Endometrial microvascular endothelial cells (primary cell): ENCODE results near the gene USP17L15. TPM values are rescaled to one million over a fixed set of nuclear protein-coding genes. Genes with fewer than 3 reads are reported as not detected.
"Not testable (repeated sequence)": the region's sequence is repeated elsewhere in the genome, so short reads cannot be mapped to it uniquely, and the experiment has no call there.

ENCODE experiments used
- in situ Hi-C: cut with HindIII; loops from 2 replicates; pipeline ENCODE4 v1.10.0; 2017; ENCODE audit warnings: low sequenced_read_pairs, low pct_unique_long_range_greater_than_20kb; ENCODE audit errors: inconsistent ontology term
- total RNA-seq: library from RNA; depleted of rRNA; stranded (reverse); fragments of >200 nt; gene quantifications from one replicate; pipeline ENCODE4 v1.2.3, GENCODE V29; 2015; ENCODE audit errors: inconsistent ontology term

The USP17L15 gene
- not detected for total RNA-seq

GRCh38 chr4:9234085-9234484 lies at the start of gene USP17L15:
Gene USP17L15 (plus strand): TSS chr4:9234385. CDS start chr4:9234385, 0 bp downstream.
- in situ Hi-C loops, result not testable (repeated sequence)

GRCh38 chr4:9210357-9210756 lies 23.8 kb upstream of the USP17L15 start, which contains the start of gene USP17L10:
Gene USP17L10 (plus strand): TSS chr4:9210657. CDS start chr4:9210657, 0 bp downstream.
- in situ Hi-C loops, result not testable (repeated sequence)

DNA sequence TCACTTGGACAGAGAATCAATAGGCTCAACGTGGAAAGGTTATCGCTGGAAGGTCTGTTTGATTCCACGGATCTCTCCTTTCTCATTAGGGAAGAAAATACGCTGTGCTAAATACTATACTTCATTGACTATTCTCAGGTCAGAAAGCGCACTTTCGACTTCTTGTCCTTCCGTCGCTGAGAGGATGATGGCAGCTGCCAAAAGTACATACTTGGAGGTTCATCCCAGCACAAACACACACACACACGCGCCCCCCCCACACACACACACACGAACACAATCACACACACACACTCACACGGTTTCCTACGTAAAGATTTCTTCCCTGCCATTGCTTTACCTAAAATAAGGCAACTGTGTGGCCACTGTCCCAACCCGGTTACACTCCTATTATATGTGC lies 19.5 kb upstream of the USP17L15 start:
- in situ Hi-C loops, result not testable (repeated sequence)

DNA sequence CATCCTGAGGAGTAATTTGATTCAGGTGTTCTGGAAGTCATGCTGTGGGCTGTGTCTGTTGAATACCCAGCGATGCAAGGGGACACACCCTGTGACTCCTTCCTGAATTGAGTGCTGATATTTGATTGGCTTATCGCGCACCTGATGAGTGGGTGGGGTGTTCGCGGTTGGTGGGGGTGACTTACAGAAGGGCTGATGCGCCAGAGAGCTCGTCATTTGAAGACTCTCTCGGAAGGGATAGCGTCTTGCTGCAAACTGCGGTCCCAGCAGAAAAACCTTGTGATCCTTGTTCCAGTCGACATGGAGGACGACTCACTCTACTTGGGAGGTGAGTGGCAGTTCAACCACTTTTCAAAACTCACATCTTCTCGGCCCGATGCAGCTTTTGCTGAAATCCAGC lies 19.1 kb upstream of the USP17L15 start, which contains the start of gene USP17L11:
TSS of gene USP17L11 (plus strand) at position 301 of the 400 bp plus-strand sequence. CDS start at position 301, 0 bp downstream.
- in situ Hi-C loops, result not testable (repeated sequence)

- in situ Hi-C loops, result not testable (repeated sequence)
Observed at GRCh38 chr4:9219852-9220251, 14.3 kb upstream of the USP17L15 start, which contains the start of gene USP17L12. Gene USP17L12 (plus strand): TSS chr4:9220152. CDS start chr4:9220152, 0 bp downstream.

GRCh38 chr4:9224596-9224995 lies 9.6 kb upstream of the USP17L15 start, which contains the start of gene USP17L13:
Gene USP17L13 (plus strand): TSS chr4:9224896. CDS start chr4:9224896, 0 bp downstream.
- in situ Hi-C loops, result not testable (repeated sequence)

GRCh38 chr4:9230249-9230648 lies 3.9 kb upstream of the USP17L15 start:
- in situ Hi-C loops, result not testable (repeated sequence)

- in situ Hi-C loops, result not testable (repeated sequence)
Observed at GRCh38 chr4:9238461-9238860, 4.3 kb downstream of the USP17L15 start.

- in situ Hi-C loops, result not testable (repeated sequence)
Observed at GRCh38 chr4:9243579-9243978, 9.4 kb downstream of the USP17L15 start, which contains the start of gene USP17L17. Gene USP17L17 (plus strand): TSS chr4:9243879. CDS start chr4:9243879, 0 bp downstream.

DNA sequence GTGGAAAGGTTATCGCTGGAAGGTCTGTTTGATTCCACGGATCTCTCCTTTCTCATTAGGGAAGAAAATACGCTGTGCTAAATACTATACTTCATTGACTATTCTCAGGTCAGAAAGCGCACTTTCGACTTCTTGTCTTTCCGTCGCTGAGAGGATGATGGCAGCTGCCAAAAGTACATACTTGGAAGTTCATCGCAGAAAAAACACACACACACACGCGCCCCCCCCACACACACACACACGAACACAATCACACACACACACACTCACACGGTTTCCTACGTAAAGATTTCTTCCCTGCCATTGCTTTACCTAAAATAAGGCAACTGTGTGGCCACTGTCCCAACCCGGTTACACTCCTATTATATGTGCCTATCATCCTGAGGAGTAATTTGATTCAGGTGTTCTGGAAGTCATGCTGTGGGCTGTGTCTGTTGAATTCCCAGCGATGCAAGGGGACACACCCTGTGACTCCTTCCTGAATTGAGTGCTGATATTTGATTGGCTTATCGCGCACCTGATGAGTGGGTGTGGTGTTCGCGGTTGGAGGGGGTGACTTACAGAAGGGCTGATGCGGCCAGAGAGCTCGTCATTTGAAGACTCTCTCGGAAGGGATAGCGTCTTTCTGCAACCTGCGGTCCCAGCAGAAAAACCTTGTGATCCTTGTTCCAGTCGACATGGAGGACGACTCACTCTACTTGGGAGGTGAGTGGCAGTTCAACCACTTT lies 13.9 kb downstream of the USP17L15 start, which contains the start of gene USP17L18:
TSS of gene USP17L18 (plus strand) at position 678 of the 728 bp plus-strand sequence. CDS start at position 678, 0 bp downstream.
- in situ Hi-C loops, result not testable (repeated sequence)

DNA sequence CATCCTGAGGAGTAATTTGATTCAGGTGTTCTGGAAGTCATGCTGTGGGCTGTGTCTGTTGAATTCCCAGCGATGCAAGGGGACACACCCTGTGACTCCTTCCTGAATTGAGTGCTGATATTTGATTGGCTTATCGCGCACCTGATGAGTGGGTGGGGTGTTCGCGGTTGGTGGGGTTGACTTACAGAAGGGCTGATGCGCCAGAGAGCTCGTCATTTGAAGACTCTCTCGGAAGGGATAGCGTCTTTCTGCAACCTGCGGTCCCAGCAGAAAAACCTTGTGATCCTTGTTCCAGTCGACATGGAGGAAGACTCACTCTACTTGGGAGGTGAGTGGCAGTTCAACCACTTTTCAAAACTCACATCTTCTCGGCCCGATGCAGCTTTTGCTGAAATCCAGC lies 18.9 kb downstream of the USP17L15 start, which contains the start of gene USP17L19:
TSS of gene USP17L19 (plus strand) at position 301 of the 400 bp plus-strand sequence. CDS start at position 301, 0 bp downstream.
- in situ Hi-C loops, result not testable (repeated sequence)

GRCh38 chr4:9257824-9258223 lies 23.6 kb downstream of the USP17L15 start, which contains the start of gene USP17L20:
Gene USP17L20 (plus strand): TSS chr4:9258124. CDS start chr4:9258124, 0 bp downstream.
- in situ Hi-C loops, result not testable (repeated sequence)

DNA sequence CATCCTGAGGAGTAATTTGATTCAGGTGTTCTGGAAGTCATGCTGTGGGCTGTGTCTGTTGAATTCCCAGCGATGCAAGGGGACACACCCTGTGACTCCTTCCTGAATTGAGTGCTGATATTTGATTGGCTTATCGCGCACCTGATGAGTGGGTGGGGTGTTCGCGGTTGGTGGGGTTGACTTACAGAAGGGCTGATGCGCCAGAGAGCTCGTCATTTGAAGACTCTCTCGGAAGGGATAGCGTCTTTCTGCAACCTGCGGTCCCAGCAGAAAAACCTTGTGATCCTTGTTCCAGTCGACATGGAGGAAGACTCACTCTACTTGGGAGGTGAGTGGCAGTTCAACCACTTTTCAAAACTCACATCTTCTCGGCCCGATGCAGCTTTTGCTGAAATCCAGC lies 28.4 kb downstream of the USP17L15 start, which contains the start of gene USP17L21:
TSS of gene USP17L21 (plus strand) at position 301 of the 400 bp plus-strand sequence. CDS start at position 301, 0 bp downstream.
- in situ Hi-C loops, result not testable (repeated sequence)

DNA sequence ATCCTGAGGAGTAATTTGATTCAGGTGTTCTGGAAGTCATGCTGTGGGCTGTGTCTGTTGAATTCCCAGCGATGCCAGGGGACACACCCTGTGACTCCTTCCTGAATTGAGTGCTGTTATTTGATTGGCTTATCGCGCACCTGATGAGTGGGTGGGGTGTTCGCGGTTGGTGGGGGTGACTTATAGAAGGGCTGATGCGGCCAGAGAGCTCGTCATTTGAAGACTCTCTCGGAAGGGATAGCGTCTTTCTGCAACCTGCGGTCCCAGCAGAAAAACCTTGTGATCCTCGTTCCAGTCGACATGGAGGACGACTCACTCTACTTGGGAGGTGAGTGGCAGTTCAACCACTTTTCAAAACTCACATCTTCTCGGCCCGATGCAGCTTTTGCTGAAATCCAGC lies 33.1 kb downstream of the USP17L15 start, which contains the start of gene USP17L22:
TSS of gene USP17L22 (plus strand) at position 301 of the 400 bp plus-strand sequence. CDS start at position 301, 0 bp downstream.
- in situ Hi-C loops, result not testable (repeated sequence)

DNA sequence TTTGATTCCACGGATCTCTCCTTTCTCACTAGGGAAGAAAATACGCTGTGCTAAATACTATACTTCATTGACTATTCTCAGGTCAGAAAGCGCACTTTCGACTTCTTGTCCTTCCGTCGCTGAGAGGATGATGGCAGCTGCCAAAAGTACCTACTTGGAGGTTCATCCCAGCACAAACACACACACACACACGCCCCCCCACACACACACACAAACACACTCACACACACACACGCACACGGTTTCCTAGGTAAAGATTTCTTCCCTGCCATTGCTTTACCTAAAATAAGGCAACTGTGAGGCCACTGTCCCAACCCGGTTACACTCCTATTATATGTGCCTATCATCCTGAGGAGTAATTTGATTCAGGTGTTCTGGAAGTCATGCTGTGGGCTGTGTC lies 37.5 kb downstream of the USP17L15 start:
- in situ Hi-C loops, result not testable (repeated sequence)

Other genes starting within 250 kb of the USP17L15 start
- gene FAM90A26, start 64.0 kb upstream of the USP17L15 start, total RNA-seq, result not detected
- not detected for gene USP17L10, start 23.7 kb upstream of the USP17L15 start, total RNA-seq
- gene USP17L11, start 19.0 kb upstream of the USP17L15 start, total RNA-seq, result not detected
- not detected for gene USP17L12, start 14.2 kb upstream of the USP17L15 start, total RNA-seq
- gene USP17L13, start 9.5 kb upstream of the USP17L15 start, total RNA-seq, result not detected
- not detected for gene USP17L17, start 9.5 kb downstream of the USP17L15 start, total RNA-seq
- not detected for gene USP17L18, start 14.2 kb downstream of the USP17L15 start, total RNA-seq
- not detected for gene USP17L19, start 19.0 kb downstream of the USP17L15 start, total RNA-seq
- gene USP17L20, start 23.7 kb downstream of the USP17L15 start, total RNA-seq, result not detected
- gene USP17L21, start 28.5 kb downstream of the USP17L15 start, total RNA-seq, result not detected
- gene USP17L22, start 33.2 kb downstream of the USP17L15 start, total RNA-seq, result not detected
- gene USP17L24, start 90.8 kb downstream of the USP17L15 start, total RNA-seq, result not detected
- not detected for gene USP17L25, start 95.5 kb downstream of the USP17L15 start, total RNA-seq
- gene USP17L26, start 100.3 kb downstream of the USP17L15 start, total RNA-seq, result not detected
- not detected for gene USP17L5, start 105.0 kb downstream of the USP17L15 start, total RNA-seq
- not detected for gene USP17L27, start 109.8 kb downstream of the USP17L15 start, total RNA-seq
- gene USP17L28, start 114.5 kb downstream of the USP17L15 start, total RNA-seq, result not detected
- not detected for gene USP17L29, start 119.3 kb downstream of the USP17L15 start, total RNA-seq
- gene USP17L30, start 128.7 kb downstream of the USP17L15 start, total RNA-seq, result not detected
- gene DEFB131A, start 210.0 kb downstream of the USP17L15 start, total RNA-seq, result not detected